NCI-H748 treated with DMSO at 0.1 percent for 48 hours (cell line): ENCODE data around the gene PMF1.
"Not testable (repeated sequence)": the region's sequence is repeated elsewhere in the genome, so short reads cannot be mapped to it uniquely, and the experiment has no call there.

Experiments used
- DNase-seq: peaks from one replicate; lab custom pipeline; 2025; lab: John Stamatoyannopoulos, UW

PMF1 gene

DNA sequence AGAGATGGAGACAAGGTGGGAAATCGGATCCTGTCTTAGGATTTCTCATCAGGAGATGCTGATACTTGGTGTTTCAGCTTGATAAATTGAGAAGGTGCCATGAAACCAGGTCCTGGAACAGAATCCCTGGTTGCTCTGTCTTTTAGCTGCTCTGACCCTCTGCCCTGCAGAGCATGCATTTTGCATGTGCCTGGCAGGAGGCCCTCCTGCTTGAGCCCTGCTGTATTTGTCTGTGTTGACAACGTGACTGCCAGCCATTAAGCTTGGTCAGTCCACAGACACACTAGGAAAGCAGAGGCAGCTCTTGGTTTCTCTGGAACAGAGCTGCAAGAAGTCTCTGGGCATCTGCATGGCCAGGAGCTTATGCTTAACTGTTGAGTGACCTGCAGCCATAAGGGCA lies 16.4 kb upstream of the PMF1 start:
- DNase-seq: no peak

- no peak for DNase-seq
These were observed 13.9 kb upstream of the PMF1 start for GRCh38 chr1:156198831-156199349.

GRCh38 chr1:156200044-156200443 lies 12.8 kb upstream of the PMF1 start:
- no peak for DNase-seq

- DNase-seq: no peak
These were observed 9.5 kb upstream of the PMF1 start for GRCh38 chr1:156203331-156203730.

DNA sequence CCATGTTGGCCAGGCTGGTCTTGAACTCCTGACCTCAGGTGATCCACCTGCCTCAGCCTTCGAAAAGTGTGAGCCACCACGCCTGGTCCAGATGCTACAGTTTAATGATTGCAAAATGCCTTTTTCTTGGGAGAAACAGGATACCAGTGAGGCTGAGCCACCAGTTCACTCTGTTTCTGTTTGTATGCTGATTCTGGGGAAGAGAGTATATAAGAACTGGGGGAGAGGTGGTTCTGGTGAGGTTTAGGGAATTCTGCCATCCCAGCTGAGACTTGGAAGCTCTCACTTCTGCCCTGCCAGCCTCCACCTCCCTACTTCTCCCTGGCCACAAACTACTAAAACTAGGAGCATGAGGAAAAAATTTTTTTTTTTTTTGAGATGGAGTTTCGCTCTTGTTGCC lies 8.1 kb upstream of the PMF1 start:
- DNase-seq: no peak

GRCh38 chr1:156211243-156211642 lies 1.6 kb upstream of the PMF1 start:
- DNase-seq: no peak

DNA sequence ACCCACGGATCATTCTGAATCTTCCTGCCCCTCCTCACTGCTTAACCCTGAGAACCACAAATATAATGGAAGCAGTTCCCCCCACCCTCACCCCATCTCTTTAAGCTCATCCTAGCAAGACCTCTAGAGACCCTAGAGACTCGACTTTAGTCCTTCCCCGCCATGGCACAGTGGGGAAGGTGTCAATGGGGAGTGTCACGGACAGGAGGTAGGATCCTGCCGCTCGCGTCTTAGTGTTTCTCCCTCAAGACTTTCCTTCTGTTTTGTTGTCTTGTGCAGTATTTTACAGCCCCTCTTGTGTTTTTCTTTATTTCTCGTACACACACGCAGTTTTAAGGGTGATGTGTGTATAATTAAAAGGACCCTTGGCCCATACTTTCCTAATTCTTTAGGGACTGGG lies 677 bp upstream of the PMF1 start:
- no peak for DNase-seq

DNA sequence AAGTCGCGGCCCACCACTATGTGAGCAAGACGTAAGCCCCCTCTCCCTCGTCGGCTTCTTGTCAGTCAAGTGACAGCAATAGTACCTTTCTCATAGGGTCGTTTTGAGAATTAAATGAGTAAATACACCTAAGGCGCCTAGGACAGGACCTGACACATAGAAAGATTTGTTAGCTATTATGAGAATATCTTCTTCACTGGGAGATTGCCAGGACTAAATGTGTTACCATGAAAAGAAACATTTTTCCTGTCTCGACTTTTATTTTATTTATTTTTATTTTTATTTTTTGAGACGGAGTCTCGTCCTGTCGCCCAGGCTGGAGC lies 798 bp downstream of the PMF1 start:
- DNase-seq: no peak

- DNase-seq: no peak
These were observed 1.4 kb downstream of the PMF1 start for GRCh38 chr1:156214024-156214748.

DNA sequence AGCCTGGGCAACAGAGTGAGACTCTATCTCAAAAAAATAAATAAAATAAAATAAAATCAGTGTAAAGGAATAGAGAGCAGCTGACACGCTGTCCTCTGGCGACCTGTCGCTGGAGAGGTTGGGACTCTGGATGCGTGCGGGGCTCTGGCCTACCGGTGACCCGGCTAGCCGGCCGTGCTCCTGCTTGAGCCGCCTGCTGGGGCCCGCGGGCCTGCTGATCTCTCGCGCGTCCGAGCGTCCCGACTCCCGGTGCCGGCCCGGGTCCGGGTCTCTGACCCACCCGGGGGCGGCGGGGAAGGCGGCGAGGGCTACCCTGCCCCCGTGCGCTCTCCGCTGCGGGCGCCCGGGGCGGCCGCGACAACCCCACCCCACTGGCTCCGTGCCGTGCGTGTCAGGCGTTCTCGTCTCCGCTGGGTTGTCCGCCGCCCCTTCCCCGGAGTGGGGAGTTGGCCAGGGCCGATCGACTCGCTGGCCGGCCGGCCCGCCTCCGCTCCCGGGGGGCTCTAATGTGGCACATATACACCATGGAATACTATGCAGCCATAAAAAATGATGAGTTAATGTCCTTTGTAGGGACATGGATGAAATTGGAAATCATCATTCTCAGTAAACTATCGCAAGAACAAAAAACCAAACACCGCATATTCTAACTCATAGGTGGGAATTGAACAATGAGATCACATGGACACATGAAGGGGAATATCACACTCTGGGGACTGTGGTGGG lies 3.7 kb downstream of the PMF1 start:
- not testable (repeated sequence) for DNase-seq

- no peak for DNase-seq
These were observed 5.1 kb downstream of the PMF1 start for GRCh38 chr1:156217871-156218270.

- DNase-seq: no peak
These were observed 7.4 kb downstream of the PMF1 start for GRCh38 chr1:156220226-156220625.

DNA sequence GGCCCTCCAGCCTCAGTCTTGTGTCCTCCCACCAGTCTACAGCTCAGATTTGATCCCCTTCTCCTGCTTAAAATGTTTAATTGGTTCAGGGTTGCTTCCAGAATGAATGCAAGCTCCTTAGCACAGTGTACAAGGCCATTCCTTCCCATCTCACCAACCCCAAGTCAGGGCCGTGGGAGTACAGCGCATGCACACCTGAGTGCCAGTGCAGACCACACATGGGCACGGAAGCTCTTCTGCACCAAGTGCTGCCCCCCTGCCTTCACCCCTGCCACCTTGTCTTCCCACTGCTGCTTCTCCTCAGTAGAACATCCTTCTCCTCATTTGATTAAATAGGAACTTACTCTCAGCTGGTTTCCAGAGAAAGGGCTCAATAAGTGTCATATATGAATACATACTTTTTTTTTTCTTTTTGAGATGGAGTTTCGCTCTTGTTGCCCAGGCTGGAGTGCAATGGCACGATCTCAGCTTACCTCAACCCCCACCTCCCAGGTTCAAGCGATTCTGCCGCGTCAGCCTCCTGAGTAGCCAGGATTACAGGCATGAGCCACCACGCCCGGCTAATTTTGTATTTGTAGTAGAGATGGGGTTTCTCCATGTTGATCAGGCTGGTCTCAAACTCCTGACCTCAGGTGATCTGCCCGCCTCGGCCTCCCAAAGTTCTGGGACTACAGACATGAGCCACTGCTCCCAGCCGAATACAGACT lies 9.3 kb downstream of the PMF1 start:
- no peak for DNase-seq

DNA sequence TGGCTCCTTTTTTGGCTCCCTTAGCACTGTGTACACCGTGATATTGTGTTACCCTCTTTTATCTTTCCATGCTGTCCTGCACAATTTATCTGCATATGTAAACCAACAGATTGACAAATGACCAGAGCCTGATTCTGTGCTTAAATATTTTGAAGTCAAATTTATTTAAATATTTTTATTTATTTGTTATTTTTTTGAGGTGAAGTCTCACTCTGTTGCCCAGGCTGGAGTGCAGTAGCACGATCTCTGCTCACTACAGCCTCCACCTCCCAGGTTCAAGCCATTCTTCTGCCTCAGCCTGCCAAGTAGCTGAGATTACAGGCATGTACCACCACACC lies 12.8 kb downstream of the PMF1 start:
- DNase-seq: no peak

GRCh38 chr1:156226116-156226538 lies 13.3 kb downstream of the PMF1 start:
- no peak for DNase-seq

DNA sequence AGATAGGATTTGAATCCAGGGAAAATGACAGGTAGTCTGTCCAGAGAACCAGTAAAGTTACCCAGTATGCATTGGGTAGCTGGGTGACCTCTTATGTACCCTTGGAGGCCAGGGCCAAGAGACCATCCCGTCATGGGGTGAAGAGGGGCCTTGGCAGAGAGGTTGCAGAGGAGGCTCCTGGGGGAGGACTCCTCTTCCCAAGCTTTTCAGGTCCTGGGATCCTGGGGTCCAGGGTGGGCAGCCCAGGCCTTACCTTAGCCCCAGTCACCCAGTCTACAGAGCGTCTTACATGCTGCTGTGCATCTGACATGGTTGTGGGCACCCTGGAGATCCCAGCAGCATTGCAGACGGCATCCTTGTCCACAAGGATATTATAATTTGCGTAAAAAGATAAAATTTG lies 14.0 kb downstream of the PMF1 start:
- no peak for DNase-seq

DNA sequence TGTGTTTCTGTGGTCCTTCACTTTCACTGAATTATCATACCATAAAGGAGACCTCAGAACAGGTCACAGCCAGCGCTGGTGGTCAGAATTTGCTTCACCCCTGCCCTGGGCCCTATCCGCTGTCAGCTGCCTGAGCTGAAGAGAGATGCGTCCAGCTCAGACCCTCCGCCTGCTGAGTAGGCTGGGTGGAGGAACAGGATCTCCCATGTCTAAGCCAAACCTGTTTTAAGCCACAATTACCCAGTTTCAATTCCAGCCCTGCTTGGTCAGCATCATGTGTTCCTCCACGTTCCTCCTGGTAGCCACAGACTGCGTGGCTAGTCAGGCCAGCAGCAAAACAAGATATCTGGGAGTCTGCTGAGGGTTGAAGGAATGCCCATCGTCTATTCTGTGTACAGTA lies 15.7 kb downstream of the PMF1 start:
- DNase-seq: no peak

- DNase-seq: no peak
These were observed 17.1 kb downstream of the PMF1 start for GRCh38 chr1:156229809-156230472.

DNA sequence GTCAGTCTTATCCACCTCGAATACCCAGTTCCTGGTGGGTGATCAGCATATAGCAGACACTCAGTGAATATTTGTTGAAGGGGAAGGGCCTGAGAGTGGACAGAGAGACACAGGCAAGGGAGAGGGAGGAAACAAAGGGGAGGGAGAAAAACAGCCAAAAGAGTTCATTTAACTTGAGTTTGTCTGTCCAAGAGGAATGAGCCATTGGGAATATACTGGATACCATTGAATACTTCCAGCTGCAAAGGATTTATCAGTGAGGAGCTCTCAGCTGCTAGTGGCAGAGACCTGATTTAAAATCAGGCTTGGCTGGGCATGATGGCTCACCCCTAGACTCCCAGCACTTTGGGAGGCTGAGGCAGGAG lies 17.6 kb downstream of the PMF1 start:
- DNase-seq: no peak

DNA sequence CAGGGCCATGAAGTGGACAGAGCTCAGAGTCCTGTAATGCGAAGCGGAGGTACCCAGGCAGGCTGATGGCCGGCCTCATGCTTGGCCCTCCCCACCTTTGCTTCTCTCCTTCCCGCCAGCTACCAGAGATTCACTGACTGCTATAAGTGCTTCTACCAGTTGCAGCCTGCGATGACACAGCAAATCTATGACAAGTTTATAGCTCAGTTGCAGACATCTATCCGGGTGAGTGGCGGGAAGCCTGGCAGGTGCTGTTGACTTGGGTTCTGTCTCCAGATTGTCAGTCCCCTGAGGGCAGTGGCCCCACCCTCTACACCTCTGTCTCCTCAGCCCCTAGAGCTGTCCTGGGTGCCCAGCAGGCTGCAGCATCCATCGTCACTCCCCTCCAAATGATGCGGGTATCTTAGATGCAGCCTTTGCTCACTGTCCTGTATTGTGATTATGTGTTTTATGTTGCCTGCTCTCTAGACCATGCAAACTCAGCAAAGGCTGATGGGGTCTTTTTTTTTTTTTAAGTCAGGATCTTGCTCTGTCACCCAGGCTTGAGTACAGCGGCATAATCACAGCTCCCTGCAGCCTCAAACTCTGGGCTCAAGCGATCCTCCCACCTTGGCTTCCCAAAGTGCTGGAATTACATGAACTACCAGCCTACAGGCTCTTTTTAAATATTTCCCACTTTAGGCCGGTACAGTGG lies 19.5 kb downstream of the PMF1 start:
- DNase-seq: no peak

DNA sequence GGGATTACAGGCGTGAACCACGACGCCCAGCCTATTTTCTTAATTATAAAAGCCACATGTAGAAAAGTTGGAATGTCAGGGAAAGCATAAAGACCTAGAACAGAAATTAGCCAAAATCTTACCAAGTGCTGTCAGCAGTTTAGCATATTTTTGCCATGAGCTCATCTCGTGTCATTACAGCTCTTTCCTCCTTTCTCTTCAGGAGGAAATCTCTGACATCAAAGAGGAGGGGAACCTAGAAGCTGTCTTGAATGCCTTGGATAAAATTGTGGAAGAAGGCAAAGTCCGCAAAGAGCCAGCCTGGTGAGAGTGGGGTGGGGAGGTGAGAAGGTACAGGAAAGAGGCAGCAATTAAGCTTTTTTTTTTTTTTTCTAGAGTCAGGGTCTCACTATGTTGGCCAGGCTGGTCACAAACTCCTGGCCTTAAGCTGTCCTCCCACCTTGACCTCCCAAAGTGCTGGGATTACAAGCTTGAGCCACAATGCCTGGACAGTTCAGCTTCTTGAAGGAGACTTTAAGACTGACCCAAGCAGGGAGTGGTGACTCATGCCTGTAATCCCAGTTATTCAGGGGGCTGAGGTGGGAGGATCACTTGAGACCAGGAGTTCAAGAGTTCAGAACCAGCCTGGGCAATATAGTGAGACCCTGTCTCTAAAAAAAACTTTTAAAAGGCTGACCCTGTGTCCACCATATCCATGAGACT lies 20.8 kb downstream of the PMF1 start:
- no peak for DNase-seq
